Activated naive CD4-positive, alpha-beta T cell treated with anti-CD3 and anti-CD28 coated beads, Interleukin-2, amount 50 U/mL, for 16 hours (primary cell): ENCODE results near the gene TEX19.
"Not testable (repeated sequence)": the region's sequence is repeated elsewhere in the genome, so short reads cannot be mapped to it uniquely, and the experiment has no call there.

ENCODE experiments used
- DNase-seq: peaks from one replicate; pipeline ENCODE4 v3.0.0-alpha.2; 2020

The TEX19 gene

DNA sequence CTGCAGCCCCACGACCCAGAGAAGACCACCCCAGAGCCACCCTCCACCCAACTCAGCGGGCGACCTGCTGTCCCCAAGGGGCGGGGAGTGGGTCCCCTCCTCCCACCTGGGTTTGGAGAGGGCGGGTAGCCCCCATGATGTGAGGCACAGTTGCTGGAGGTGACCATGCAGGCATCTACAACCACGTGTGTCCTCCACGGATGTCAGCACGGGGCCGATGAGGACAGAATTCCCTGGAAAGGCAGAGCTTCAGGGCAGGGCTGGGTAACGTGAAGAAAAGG is 19.6 kb downstream of the TEX19 start:
- no peak for DNase-seq

DNA sequence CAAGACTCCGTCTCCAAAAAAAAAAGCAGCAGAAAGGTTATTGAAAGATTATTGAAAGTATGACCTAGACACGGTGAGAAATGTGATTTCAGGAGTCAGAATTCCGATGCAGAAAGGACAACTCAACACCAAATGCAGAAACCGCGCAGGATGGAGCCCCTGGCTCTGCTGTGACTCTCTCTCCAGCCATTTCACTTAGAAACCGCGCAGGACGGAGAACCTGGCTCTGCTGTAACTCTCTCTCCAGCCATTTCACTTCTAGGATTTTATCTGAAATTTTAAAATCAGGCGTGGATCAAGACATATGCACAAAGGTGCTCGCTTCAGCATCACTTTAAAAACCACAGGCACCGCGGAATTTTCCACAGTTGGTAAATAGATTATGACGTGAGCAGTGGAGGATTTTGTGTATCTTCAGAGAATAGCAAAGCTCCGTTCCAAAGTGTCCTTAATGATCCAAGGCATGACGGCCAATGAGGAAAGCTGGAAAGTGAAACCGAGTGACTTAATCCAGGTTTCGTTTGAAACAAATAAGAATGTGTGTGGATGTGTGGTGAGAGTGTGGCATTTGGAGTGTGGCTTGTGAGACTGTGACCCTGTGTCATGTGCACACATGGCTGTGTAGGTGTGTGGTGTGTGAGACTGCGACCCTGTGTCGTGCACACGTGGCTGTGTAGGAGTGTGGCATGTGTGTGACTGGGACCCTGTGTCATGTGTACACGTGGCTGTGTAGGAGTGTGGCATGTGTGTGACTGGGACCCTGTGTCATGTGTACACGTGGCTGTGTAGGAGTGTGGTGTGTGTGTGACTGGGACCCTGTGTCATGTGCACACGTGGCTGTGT is 22.0 kb downstream of the TEX19 start:
- no peak for DNase-seq

DNA sequence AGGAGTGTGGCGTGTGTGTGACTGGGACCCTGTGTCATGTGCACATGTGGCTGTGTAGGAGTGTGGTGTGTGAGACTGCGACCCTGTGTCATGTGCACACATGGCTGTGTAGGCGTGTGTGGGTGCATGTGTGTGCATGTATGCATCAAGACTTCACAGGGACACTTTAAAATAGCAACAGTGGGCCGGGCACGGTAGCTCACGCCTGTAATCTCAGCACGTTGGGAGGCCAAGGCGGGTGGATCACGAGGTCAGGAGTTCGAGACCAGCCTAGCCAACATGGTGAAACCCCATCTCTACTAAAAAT is 22.6 kb downstream of the TEX19 start:
- DNase-seq: not testable (repeated sequence)

DNA sequence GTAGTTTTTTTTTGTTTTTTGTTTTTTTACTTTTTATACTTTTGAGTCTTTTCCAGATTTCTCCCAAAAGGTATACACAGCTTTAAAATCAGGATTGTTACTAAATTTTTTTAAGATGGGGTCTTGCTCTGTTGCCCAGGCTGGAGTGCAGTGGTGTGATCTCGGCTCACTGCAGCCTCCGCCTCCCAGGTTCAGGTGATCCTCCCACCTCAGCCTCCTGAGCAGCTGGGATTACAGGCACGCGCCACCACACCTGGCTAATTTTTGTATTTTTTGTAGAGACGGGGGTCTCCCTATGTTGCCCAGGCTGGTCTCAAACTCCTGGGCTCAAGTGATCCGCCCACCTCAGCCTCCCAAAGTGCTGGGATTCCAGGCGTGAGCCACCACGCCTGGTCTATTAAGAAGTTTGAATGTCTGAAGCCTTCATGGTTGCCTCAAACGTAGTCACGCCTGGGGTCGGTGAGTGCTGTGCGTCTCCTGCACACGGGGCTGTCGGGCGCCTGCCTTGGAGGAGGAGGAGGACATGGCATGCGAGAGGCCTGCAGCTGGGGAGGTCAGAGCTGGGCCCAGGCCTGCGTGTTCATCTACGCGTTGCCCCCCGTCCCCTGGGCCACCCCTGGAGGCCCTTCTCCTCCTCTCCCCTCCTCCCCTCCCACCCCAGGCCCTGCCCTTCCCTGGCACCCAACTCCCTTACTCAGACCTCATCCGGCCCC is 23.3 kb downstream of the TEX19 start:
- not testable (repeated sequence) for DNase-seq

DNA sequence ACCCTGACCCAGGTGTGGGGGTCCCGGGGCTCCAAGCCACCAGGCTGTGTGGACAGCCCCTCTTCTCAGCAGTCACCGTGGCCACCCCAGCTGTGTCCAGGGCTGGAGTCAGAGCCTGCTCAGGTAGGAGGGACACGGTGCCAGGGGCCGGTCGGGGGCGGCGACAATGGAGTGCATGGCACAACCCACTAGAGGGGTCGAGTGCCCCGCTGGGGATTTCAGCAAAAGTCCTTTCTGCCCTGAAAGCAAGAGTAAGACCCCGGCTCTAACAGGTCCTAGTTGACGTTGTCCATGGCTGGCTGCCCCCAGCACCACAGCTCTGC is 23.8 kb downstream of the TEX19 start:
- no peak for DNase-seq

DNA sequence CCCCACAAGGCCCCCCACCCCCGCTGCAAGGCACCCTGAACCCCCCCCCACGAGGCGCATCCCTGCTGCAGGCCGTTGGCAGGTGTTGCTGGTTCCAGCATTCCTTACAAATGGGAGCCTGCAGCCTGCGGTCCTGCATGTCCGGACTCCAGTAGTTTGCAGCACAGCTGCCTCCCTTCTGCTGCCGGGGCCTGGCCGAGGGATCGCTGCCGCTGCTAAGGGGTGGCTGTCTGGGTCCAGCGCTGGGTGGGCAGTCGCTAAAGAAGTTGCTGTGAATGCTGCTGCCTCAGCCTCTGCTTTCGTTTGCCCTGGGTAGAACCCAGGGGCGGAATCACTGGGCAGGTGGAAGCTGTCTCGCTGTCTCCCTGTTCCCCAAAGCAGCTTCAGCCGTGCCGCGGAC is 24.4 kb downstream of the TEX19 start:
- DNase-seq: no peak

DNA sequence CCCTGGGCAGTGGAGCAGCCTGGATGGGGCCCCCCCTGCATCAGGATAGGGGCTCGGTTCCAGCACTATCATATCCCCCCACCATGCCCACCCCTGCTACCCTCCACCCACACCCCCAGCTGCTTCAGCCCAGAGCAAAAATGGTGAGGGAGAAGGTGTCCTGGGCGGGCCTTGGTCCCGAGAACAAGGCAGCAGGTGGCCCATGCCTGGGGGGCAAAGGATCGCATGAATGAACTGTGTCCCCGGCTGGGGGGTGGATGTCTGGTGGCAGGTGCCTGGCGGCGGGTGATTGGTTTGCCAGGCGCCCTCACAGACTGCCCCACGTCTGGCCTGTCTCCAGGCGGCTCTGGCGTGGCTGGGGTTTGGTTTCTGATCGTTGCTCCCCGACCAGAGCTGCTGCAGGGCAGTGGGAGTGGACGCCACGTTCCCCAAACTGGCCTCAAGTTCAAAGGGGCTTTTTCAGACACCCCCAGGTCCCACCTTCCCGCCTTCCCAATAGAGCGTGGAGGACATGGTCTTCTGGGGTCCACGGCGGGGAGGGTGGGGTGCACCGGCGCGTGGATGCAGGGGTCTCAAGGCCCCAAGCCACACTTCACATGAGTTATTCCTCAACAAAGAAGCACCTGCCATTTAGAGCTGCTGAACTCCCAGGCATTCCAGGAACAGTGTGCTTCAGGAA is 25.1 kb downstream of the TEX19 start:
- no peak for DNase-seq

DNA sequence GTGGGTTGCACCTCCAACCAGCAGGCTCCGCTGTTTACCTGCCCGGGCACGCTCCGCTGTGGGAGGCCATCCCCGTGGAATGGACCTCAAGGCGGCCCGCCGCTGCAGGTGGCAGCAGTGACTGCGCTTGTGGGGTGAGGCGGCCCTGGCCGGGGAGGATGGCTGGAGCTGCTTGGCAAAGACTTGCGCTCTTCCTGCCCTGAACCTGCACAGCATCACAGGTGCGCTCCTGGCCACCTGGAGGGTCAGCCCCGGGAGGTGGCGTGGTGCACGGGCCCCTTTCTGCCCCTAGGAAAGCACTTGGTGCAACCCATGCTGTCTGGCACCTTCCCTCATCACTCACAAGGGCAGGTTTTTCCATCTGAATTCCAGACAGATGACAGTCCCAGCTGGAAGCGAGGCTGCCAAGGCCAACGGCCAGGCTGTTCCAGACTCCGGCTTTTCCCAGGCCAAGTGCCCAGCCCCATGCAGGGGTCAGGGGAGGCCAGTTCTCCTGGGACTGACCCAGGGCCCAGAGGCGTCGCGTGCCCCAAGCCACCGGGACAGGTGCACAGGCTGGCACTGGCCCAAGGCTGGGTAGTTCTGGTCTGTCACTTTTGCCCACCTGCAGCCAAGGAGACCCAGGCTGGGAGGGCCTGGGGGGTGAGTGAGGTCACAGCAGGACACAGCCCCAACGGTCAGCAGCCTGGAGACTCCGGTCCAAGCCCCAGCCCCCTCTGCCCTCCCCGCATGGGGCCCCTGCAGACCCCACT is 25.9 kb downstream of the TEX19 start:
- no peak for DNase-seq

DNA sequence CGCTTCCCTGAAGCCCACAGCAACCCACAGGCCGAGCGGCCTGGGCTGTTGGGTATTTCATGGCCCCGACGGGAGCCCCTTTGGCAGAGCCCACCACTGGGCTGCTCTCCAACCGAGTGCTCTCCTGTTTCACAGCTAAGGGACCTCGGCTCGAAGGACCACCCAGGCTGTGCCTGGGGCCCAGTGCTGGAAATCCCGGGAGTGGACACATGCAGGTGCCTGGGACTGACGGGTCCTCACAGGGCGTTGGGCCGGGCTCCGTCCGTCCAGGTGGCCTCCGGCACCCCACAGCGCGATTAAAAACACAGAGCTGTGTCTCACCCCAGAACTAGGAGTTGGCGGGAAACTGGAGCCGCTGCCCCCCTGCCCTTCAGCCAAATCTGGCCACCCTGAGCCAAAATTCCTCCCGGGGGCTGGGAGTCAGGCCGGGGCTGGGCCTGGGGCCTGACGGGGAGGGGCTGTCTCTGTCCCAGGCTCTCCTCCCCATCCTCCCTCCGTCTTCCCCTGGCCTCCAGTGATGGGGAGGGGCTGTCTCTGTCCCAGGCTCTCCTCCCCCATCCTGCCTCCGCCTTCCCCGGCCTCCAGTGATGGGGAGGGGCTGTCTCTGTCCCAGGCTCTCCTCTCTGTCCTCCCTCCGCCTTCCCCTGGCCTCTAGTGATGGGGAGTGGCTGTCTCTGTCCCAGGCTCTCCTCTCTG is 26.7 kb downstream of the TEX19 start:
- no peak for DNase-seq

DNA sequence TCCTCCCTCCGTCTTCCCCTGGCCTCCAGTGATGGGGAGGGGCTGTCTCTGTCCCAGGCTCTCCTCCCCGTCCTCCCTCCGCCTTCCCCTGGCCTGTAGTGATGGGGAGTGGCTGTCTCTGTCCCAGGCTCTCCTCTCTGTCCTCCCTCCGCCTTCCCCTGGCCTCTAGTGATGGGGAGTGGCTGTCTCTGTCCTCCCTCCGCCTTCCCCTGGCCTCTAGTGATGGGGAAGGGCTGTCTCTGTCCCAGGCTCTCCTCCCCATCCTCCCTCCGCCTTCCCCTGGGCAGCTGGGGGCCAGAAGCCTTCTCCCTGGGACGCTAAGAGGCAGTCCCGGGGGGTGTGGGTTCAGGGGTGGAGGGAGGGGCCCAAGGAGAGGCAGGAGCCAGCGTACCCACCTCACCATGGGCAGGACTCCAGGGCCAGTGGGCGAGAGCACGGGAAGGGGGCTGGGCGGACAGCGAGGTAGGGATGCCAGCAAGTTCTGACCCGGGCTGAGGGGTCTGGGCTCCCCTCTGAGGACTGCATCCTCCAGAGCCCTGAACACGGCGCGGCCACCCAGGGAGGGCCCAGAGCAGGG is 27.3 kb downstream of the TEX19 start:
- no peak for DNase-seq

DNA sequence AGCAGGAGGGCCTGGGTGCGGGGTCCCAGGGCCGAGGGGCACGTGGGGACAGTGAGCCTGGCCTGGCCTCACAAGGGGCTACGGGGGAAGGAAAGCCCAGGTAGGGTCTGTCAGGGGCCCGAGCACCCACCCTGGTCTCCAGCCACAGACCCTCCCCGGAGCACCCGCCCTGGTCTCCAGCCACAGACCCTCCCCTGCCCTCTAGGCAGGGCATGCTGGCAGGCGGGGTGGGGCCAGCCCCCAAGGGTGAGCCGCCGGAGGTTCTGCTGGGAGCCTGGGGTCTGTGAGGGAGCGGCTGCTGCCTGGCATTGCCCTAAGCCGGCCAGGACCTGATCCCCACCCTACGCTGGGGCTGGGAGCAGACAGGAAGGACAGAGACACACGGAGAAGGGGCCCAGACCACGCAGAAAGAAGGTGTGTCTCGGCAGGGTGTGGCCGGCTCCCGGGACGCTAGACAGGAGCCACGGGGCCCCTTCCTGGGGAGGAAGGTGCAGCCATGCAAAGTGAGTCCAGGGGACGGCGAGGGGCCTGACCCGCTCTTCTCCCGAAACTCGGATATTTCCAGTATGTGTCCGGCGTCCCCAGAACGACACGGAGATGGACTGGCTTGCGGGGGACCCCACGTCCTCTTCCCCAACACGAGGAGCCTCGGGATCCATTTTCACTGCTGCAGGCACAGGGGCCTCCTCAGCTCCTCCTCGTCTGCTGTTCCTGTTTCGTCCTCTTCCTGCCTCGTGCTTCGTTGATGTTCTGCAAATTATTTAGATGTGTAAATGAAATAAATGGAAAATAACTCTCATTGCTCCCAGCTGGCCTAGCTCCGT is 28.0 kb downstream of the TEX19 start:
- DNase-seq: no peak

DNA sequence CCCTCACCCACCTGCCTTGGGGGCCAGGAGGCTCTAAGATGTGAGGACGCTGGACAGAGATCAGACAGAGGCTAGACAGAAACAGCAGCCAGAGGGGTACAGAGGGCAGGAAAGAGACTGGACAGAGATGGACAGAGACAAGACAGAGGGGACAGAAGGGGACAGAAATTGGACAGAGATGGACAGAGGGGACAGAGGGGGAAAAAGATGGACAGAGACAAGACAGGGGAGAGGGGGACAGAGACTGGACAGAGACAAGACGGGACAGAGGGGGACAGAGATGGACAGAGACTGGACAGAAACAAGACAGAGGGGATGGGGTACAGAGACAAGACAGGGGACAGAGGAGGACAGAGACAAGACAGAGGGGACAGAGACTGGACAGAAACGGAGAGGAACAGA is 28.7 kb downstream of the TEX19 start:
- no peak for DNase-seq

DNA sequence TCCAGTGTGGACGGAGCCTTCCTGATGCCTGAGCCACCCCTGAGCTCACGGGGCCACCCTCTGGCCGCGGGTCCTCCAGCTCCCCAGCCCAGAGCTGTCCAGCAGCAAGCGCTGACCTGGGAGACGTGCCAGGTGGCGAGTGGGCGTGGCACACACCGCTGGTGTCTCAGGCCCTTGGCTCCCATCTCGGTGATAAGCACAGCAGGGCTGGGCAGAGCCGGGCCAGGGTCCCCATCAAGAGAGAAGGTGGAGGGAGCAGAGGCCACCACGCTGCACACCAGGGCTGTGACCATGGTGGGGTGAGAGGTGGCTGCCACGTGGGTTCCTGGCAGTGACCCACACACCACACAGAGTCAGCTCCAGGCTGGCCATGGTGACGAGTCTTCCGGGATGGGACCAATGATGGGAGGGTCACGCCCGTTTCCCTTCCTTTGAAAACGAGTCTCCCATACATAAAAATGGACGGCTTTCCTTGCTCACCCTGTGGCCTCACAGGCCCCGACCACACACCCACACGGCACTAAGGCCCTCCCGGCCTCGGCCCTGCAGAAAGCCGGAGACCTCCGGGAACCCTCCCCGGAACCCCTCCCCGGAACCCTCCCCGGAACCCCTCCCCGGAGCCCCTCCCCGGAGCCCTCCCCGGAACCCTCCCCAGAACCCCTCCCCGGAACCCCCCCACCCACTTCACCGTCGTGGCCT is 29.3 kb downstream of the TEX19 start:
- no peak for DNase-seq

DNA sequence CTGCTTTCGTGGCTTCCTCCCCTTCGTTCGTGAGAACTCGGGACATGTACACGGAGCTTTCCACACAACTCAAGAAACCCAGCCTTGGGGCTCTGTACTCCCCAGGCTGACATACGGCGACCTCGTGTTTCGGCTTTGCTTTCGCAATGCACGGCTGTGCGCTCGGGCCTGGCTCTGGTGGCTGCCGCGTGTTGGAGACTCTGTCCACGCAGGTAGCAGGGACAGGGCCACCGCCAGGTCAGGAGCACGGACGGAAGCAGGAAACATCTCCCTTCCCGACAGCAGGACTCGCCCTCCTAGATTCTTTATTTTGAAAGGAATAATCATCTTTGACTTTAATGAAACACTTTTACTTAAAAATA is 29.9 kb downstream of the TEX19 start:
- DNase-seq: no peak

DNA sequence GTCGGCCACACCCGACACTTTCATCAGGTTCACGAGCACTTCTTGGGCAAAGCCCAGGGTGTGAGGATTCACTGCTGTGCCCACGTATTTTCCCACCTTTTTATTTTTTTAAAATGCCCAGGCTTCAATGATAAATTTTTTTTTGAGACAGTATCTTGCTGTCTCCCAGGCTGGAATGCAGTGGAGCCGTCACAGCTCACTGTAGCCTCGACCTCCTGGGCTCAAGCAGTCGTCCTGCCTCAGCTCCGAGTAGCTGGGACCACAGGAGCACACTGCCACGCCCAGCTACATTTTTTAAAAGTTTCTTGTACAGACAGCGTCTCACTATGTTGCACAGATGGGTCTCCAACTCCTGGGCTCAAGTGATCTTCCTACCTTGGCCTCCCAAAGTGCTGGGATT is 30.3 kb downstream of the TEX19 start:
- DNase-seq: no peak

DNA sequence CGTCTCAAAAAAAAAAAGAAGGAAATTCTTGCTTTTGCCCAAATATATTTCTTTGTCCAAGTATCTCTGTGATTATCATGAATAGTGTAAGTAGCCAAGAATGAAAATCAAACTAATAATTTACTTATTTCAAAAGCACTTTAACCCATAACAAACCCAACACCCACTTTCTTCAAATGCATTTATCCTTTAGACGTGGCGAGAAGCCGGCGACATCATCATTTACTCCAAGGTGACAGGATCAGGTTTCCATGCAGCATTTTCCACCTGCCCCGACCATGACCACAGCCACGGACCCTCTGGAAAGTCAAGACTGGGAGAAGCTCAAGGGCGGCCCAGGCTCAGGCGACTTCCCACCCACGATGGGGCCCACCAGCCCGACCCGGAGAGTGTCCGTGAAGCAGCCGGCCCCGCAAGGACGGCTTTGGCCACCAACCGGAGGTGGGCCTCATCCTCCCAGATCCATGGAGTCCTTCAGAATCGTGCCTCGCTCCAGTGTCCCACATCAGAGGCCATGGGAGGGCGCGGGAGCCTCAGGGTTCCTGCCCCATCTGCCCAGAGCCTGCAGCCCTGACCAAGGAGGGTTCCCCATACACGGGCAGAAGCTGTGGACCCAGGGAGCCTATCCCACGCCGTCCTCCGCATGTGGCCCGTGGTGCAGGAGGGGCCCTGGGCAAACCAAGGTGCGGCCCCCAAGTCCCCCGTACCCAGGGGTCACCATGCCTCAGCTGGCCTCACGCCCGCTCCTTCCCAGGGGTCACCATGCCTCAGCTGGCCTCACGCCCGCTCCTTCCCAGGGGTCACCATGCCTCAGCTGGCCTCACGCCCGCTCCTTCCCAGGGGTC is 31.2 kb downstream of the TEX19 start:
- no peak for DNase-seq

DNA sequence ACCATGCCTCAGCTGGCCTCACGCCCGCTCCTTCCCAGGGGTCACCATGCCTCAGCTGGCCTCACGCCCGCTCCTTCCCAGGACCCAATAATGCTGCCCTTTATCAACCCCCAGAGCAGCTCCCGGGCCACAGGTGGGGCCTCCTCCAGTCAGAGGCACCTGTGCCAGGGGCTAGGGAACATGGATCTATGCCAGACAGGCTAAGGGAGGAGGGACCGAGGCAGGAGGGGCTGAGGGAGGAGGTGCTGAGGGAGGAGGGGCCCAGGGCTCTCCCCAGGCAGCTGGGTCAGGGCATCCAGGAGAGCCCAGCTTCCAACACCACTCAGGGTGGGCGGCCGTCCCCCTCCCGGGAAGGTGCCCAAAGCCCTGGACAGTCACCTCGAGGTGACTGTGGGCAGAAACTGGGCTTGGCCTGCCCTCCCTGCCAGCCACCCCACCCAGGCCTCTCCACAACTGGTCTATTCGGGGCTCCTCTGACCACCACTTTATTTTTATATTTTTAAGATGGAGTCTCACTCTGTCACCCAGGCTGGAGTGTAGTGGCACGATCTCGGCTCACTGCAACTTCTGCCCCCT is 31.9 kb downstream of the TEX19 start:
- DNase-seq: no peak

DNA sequence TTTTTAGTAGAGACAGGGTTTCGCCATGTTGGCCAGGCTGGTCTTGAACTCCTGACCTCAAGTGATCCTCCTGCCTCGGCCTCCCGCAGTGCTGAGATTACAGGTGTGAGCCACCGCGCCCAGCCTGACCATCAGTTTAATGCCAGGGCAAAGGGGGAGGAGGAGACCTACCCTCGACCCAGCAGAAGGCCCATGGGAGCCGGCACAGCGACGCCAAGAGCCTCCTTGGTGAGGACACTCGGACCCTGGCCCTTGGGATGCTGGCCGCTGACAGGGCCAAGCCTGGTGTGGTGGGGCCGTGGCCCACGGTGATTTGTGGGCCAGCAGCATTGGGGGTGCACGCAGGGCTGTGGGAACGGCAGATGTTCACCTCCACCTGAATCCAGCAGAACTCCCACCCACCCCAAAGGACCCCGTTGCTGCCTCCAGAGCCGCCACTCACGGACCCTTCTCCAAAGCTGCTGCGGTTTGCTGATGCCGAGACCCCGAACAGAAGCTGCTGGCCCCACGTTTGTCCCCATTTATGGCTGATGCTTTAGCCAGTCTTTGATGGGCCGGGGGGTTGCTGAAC is 32.5 kb downstream of the TEX19 start:
- no peak for DNase-seq

DNA sequence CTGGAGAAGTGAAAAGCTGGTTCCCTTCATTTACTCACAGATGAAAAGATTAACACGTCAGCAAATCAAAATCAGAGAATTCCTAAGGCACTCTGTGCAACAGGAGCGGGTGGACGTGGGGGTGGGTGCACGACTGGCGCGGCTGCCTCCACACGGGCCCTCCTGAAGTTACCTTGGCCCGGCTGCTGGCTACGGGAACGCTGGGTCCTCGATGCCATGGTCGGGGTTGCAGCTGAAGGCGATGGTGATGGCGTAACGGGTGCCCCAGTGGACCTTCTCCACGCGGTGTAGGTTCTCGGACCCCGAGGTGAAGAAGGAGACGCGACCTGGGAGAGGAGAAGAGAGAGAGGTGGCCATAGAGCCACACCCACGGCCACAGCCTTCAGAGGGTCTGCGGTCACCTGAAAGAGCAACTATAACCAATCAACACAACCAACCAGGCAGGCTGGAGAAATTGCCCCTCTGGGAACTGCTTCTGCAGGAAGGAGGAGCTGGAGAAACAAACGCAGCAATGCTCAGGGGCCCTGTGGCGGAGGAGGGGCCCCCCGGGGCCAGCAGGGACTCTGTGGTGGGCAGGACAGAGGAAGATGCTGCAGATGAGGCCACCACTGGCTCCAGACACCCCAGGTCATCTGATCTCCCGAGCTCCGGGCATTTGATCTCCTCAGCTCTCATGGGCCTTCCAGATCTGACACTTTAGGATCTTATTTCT is 33.3 kb downstream of the TEX19 start:
- DNase-seq: no peak
